Measurements from ENCODE around the gene MED20.

Gene MED20

GRCh38 chr6:41941280-41942066 lies 20.5 kb upstream of the MED20 start, which contains the start of gene CCND3:
TSS of gene CCND3 (minus strand) at chr6:41941808. CDS start at chr6:41941649, 159 bp downstream.
- DNase-seq (ENCODE audit: low read depth in 2 of 2) = peak; percentile 62 to 69

- no peak for DNase-seq (ENCODE audit: low read depth in 2 of 2)
Observed at GRCh38 chr6:41940759-41941279, 19.9 kb upstream of the MED20 start.

GRCh38 chr6:41939848-41940758 lies 19.2 kb upstream of the MED20 start:
- no peak for DNase-seq (ENCODE audit: low read depth in 2 of 2)

- DNase-seq (ENCODE audit: low read depth in 2 of 2) = no peak
Observed at GRCh38 chr6:41939176-41939847, 18.4 kb upstream of the MED20 start.

GRCh38 chr6:41938590-41939175 lies 17.7 kb upstream of the MED20 start:
- DNase-seq (ENCODE audit: low read depth in 2 of 2) = no peak

GRCh38 chr6:41937861-41938574 lies 17.1 kb upstream of the MED20 start:
- no peak for DNase-seq (ENCODE audit: low read depth in 2 of 2)

- no peak for DNase-seq (ENCODE audit: low read depth in 2 of 2)
Observed at GRCh38 chr6:41937472-41937860, 16.5 kb upstream of the MED20 start.

- peak; percentile 42 to 59 for DNase-seq (ENCODE audit: low read depth in 2 of 2)
Observed at GRCh38 chr6:41936073-41936837, 15.3 kb upstream of the MED20 start.

- DNase-seq (ENCODE audit: low read depth in 2 of 2) = no peak
Observed at GRCh38 chr6:41935685-41936072, 14.7 kb upstream of the MED20 start.

GRCh38 chr6:41935193-41935574 lies 14.2 kb upstream of the MED20 start:
- no peak for DNase-seq (ENCODE audit: low read depth in 2 of 2)

- no peak for DNase-seq (ENCODE audit: low read depth in 2 of 2)
Observed at GRCh38 chr6:41934278-41935192, 13.6 kb upstream of the MED20 start.

GRCh38 chr6:41932378-41932777 lies 11.4 kb upstream of the MED20 start:
- no peak for DNase-seq (ENCODE audit: low read depth in 2 of 2)

GRCh38 chr6:41931792-41932191 lies 10.9 kb upstream of the MED20 start:
- no peak for DNase-seq (ENCODE audit: low read depth in 2 of 2)

GRCh38 chr6:41929924-41930323 lies 9.0 kb upstream of the MED20 start:
- DNase-seq (ENCODE audit: low read depth in 2 of 2) = no peak

- DNase-seq (ENCODE audit: low read depth in 2 of 2) = no peak
Observed at GRCh38 chr6:41927253-41927652, 6.3 kb upstream of the MED20 start.

- no peak for DNase-seq (ENCODE audit: low read depth in 2 of 2)
Observed at GRCh38 chr6:41922154-41922553, 1.2 kb upstream of the MED20 start.

GRCh38 chr6:41921712-41921998 lies 716 bp upstream of the MED20 start:
- no peak for DNase-seq (ENCODE audit: low read depth in 2 of 2)

- DNase-seq (ENCODE audit: low read depth in 2 of 2) = no peak
Observed at GRCh38 chr6:41917528-41917927, 3.4 kb downstream of the MED20 start.

GRCh38 chr6:41914869-41915530 lies 5.9 kb downstream of the MED20 start:
- no peak for DNase-seq (ENCODE audit: low read depth in 2 of 2)
